OCI-LY1 (cell line): ENCODE data around the gene PCNT.

Experiments used
- H2AFZ ChIP-seq: fragments of 200-600 bp; sonication (generic), shearing (Covaris generic); 2 replicates; pipeline ENCODE4 v1.6.0; 2014; ENCODE audit warnings: antibody characterized with exemption, mild to moderate bottlenecking, low read length
- H3F3A ChIP-seq: fragments of 200-600 bp; sonication (generic), shearing (Covaris generic); 2 replicates; pipeline ENCODE4 v1.6.0; 2014; ENCODE audit warnings: mild to moderate bottlenecking, antibody characterized with exemption, low read length, moderate library complexity; ENCODE audit not compliant: insufficient read depth
- H3K27ac ChIP-seq: fragments of 200-600 bp; sonication (generic); 2 replicates; pipeline ENCODE4 v1.5.1; 2014; ENCODE audit warnings: low read length, mixed run types, mild to moderate bottlenecking, low read depth; ENCODE audit not compliant: poor library complexity, severe bottlenecking
- H3K27me3 ChIP-seq: fragments of 200-600 bp; sonication (generic); 2 replicates; pipeline ENCODE4 v1.6.0; 2014; ENCODE audit warnings: antibody characterized with exemption, mild to moderate bottlenecking, low read length, moderate library complexity; ENCODE audit not compliant: insufficient read depth
- H3K36me3 ChIP-seq: fragments of 200-600 bp; sonication (generic); 2 replicates; pipeline ENCODE4 v1.6.1; 2014; ENCODE audit warnings: mild to moderate bottlenecking, antibody characterized with exemption, low read length, moderate library complexity, mixed read lengths; ENCODE audit not compliant: insufficient read depth
- H3K4me1 ChIP-seq: fragments of 200-600 bp; sonication (generic); 2 replicates; pipeline ENCODE4 v1.5.1; 2014; ENCODE audit warnings: mild to moderate bottlenecking, low read length, moderate library complexity; ENCODE audit not compliant: insufficient read depth, severe bottlenecking
- H3K4me2 ChIP-seq: fragments of 200-600 bp; sonication (generic), shearing (Covaris generic); 2 replicates; pipeline ENCODE4 v1.6.1; 2014; ENCODE audit warnings: low read length
- H3K4me3 ChIP-seq: fragments of 200-600 bp; sonication (generic); 2 replicates; pipeline ENCODE4 v1.5.1; 2014; ENCODE audit warnings: low read length, low read depth, mild to moderate bottlenecking, mixed read lengths; ENCODE audit not compliant: poor library complexity, severe bottlenecking
- H3K79me2 ChIP-seq: fragments of 200-600 bp; shearing (Covaris generic); 2 replicates; pipeline ENCODE4 v1.6.1; 2016; ENCODE audit warnings: mixed run types, low read length, mixed read lengths; ENCODE audit not compliant: insufficient read depth
- H3K9ac ChIP-seq: fragments of 200-600 bp; sonication (generic), shearing (Covaris generic); 2 replicates; pipeline ENCODE4 v1.6.1; 2014; ENCODE audit warnings: mild to moderate bottlenecking, low read length, mixed read lengths
- H3K9me2 ChIP-seq: fragments of 200-600 bp; sonication (generic), shearing (Covaris generic); 2 replicates; pipeline ENCODE4 v1.6.1; 2014; ENCODE audit warnings: low read depth, mild to moderate bottlenecking, low read length, mixed read lengths
- H3K9me3 ChIP-seq: fragments of 200-600 bp; shearing (Covaris generic); 2 replicates; pipeline ENCODE4 v1.6.1; 2014; ENCODE audit warnings: low read length, mixed read lengths
- H4K20me1 ChIP-seq: fragments of 200-600 bp; sonication (generic), shearing (Covaris generic); 2 replicates; pipeline ENCODE4 v1.6.0; 2016; ENCODE audit warnings: mild to moderate bottlenecking, low read length; ENCODE audit not compliant: insufficient read depth
- CTCF ChIP-seq: fragments of 200-600 bp; sonication (generic), shearing (Covaris generic); IDR thresholded peaks from 2 replicates; pipeline ENCODE4 v1.5.1; 2017; ENCODE audit warnings: mild to moderate bottlenecking, antibody characterized with exemption, low read length, moderate library complexity, mixed read lengths
- EZH2 ChIP-seq: fragments of 200-600 bp; sonication (generic), shearing (Covaris generic); IDR thresholded peaks from 2 replicates; pipeline ENCODE4 v1.8.0; 2017; ENCODE audit warnings: borderline replicate concordance, mixed run types, mild to moderate bottlenecking, antibody characterized with exemption, low read length, moderate library complexity, mixed read lengths

Gene PCNT

GRCh38 chr21:46477765-46478164 lies 153.8 kb downstream of the PCNT start:
- Histone ChIP-seq H3K4me1 (peaks cover under 1% of the 10 kb centered on the region), H3K9me3 (no peaks in the 10 kb centered on the region), H3K9ac (no peak overlapping the region), H3K36me3 (no peaks in the 10 kb centered on the region), H3K79me2 (no peaks in the 10 kb centered on the region), H3K4me3 (no peak overlapping the region), H3F3A (no peaks in the 10 kb centered on the region), H3K9me2 (no peaks in the 10 kb centered on the region), H3K27me3 (no peaks in the 10 kb centered on the region), H3K27ac (no peak overlapping the region), H2AFZ (no peak overlapping the region), H3K4me2 (no peak overlapping the region), H4K20me1 (no peaks in the 10 kb centered on the region)
- TF ChIP-seq EZH2 = no peak
- TF ChIP-seq CTCF = no peak

GRCh38 chr21:46478910-46479309 lies 155.0 kb downstream of the PCNT start:
- Histone ChIP-seq H3F3A (no peaks in the 10 kb centered on the region), H3K27me3 (no peaks in the 10 kb centered on the region), H4K20me1 (no peaks in the 10 kb centered on the region), H2AFZ (no peak overlapping the region), H3K9ac (no peak overlapping the region), H3K9me3 (no peaks in the 10 kb centered on the region), H3K9me2 (no peaks in the 10 kb centered on the region), H3K4me1 (no peaks in the 10 kb centered on the region), H3K4me2 (no peak overlapping the region), H3K79me2 (no peaks in the 10 kb centered on the region), H3K27ac (no peak overlapping the region), H3K4me3 (no peak overlapping the region), H3K36me3 (no peaks in the 10 kb centered on the region)
- TF ChIP-seq EZH2 = no peak
- no peak for TF ChIP-seq CTCF

GRCh38 chr21:46480466-46480865 lies 156.5 kb downstream of the PCNT start:
- Histone ChIP-seq H4K20me1 (no peaks in the 10 kb centered on the region), H3K9ac (no peak overlapping the region), H2AFZ (no peak overlapping the region), H3K4me3 (no peak overlapping the region), H3K36me3 (no peaks in the 10 kb centered on the region), H3F3A (no peaks in the 10 kb centered on the region), H3K4me1 (no peaks in the 10 kb centered on the region), H3K79me2 (no peaks in the 10 kb centered on the region), H3K27me3 (no peaks in the 10 kb centered on the region), H3K4me2 (no peak overlapping the region), H3K9me2 (no peaks in the 10 kb centered on the region), H3K27ac (no peak overlapping the region), H3K9me3 (no peaks in the 10 kb centered on the region)
- no peak for TF ChIP-seq EZH2
- no peak for TF ChIP-seq CTCF
